ENCODE results near the gene PNMA8B. TPM values are rescaled to one million over a fixed set of nuclear protein-coding genes. Genes with fewer than 3 reads are reported as not detected.
A peak's percentile ranks its signal among the peaks of the same experiment; 100 is the strongest.

Gene PNMA8B
- total RNA-seq, 4 donors from 2014 or later: 1.8 to 3.2 (median 2.8) TPM

- H3K36me3 ChIP-seq: no peaks in the 10 kb centered on the region
- DNase-seq (ENCODE audit: low spot score in 2 of 2): no peak
- TF ChIP-seq POLR2A (IDR thresholded peaks at IDR 0.05): no peak
- peaks cover 30% of the 10 kb centered on the region for H3K27me3 ChIP-seq
- peaks cover 13% of the 10 kb centered on the region for H3K4me1 ChIP-seq
- 84% methylated on average over 8 of the region's 8 CpGs for WGBS
- H3K9me3 ChIP-seq: no peaks in the 10 kb centered on the region
- H3K27ac ChIP-seq: no peak overlapping the region
- H3K4me3 ChIP-seq: no peak overlapping the region
Measured at GRCh38 chr19:46474211-46474610, 21.5 kb downstream of the PNMA8B start.

GRCh38 chr19:46472592-46472991 is 23.1 kb downstream of the PNMA8B start:
- Histone ChIP-seq H3K4me1 (peaks cover 13% of the 10 kb centered on the region), H3K27ac (no peak overlapping the region), H3K36me3 (no peaks in the 10 kb centered on the region), H3K27me3 (peaks cover 30% of the 10 kb centered on the region), H3K4me3 (no peak overlapping the region), H3K9me3 (no peaks in the 10 kb centered on the region)
- TF ChIP-seq EP300 (IDR thresholded peaks at IDR 0.05) (no peak), CTCF (IDR thresholded peaks at IDR 0.05) (no peak), POLR2AphosphoS5 (IDR thresholded peaks at IDR 0.05) (no peak), POLR2A (IDR thresholded peaks at IDR 0.05) (no peak)
- no peak for DNase-seq (ENCODE audit: low spot score in 2 of 2)
- WGBS: 75% methylated on average over 3 of the region's 4 CpGs

- peaks cover 25% of the 10 kb centered on the region for H3K27me3 ChIP-seq
- H3K27ac ChIP-seq: no peak overlapping the region
- TF ChIP-seq CTCF (IDR thresholded peaks at IDR 0.05) (no peak), POLR2A (IDR thresholded peaks at IDR 0.05) (no peak), EP300 (IDR thresholded peaks at IDR 0.05) (no peak), POLR2AphosphoS5 (IDR thresholded peaks at IDR 0.05) (no peak)
- H3K36me3 ChIP-seq: no peaks in the 10 kb centered on the region
- 59% methylated on average over 11 of the region's 11 CpGs for WGBS
- H3K4me1 ChIP-seq: peaks cover 13% of the 10 kb centered on the region
- H3K9me3 ChIP-seq: no peaks in the 10 kb centered on the region
- DNase-seq (ENCODE audit: low spot score in 2 of 2): no peak
- peak overlapping the region; percentile 44 for H3K4me3 ChIP-seq
Measured at GRCh38 chr19:46471811-46472543, 23.7 kb downstream of the PNMA8B start.

- H3K9me3 ChIP-seq: no peaks in the 10 kb centered on the region
- peaks cover 13% of the 10 kb centered on the region for H3K4me1 ChIP-seq
- H3K27me3 ChIP-seq: peaks cover 24% of the 10 kb centered on the region
- no peaks in the 10 kb centered on the region for H3K36me3 ChIP-seq
- TF ChIP-seq POLR2AphosphoS5 (IDR thresholded peaks at IDR 0.05) (no peak), CTCF (IDR thresholded peaks at IDR 0.05) (no peak), EP300 (IDR thresholded peaks at IDR 0.05) (no peak), POLR2A (IDR thresholded peaks at IDR 0.05) (no peak)
- H3K4me3 ChIP-seq: peak within 1 kb of the TSS; percentile 44
- H3K27ac ChIP-seq: no peak within 1 kb of the TSS
- 4% methylated on average over 29 of the region's 57 CpGs for WGBS
- DNase-seq (ENCODE audit: low spot score in 2 of 2): peak in 1 of 2 donors; percentile 74
Measured at GRCh38 chr19:46471116-46471733, 24.4 kb downstream of the PNMA8B start, which contains the start of gene PNMA8A. Gene PNMA8A, minus strand, starts transcription at chr19:46471563. Its CDS starts 528 bp downstream, at chr19:46471035.

- TF ChIP-seq EP300 (IDR thresholded peaks at IDR 0.05): no peak
- TF ChIP-seq CTCF (IDR thresholded peaks at IDR 0.05): no peak
- TF ChIP-seq POLR2A (IDR thresholded peaks at IDR 0.05): no peak
- TF ChIP-seq POLR2AphosphoS5 (IDR thresholded peaks at IDR 0.05): no peak
- 96% methylated on average over 10 of the region's 10 CpGs for WGBS
- Histone ChIP-seq H3K36me3 (no peaks in the 10 kb centered on the region), H3K9me3 (no peaks in the 10 kb centered on the region), H3K27ac (no peak overlapping the region), H3K4me1 (peaks cover 13% of the 10 kb centered on the region), H3K4me3 (no peak overlapping the region), H3K27me3 (peaks cover 24% of the 10 kb centered on the region)
- DNase-seq (ENCODE audit: low spot score in 2 of 2): no peak
Measured at GRCh38 chr19:46470376-46470775, 25.3 kb downstream of the PNMA8B start.
